Astrocyte of the cerebellum (primary cell): ENCODE measurements around the gene FBXL19.
A peak's percentile ranks its signal among the peaks of the same experiment; 100 is the strongest.

ENCODE experiments used
- DNase-seq: peaks from one replicate; pipeline ENCODE4 v3.0.0-alpha.2; 2011; ENCODE audit warnings: low read depth
- H3K4me3 ChIP-seq: 2 replicates; pipeline ENCODE4 v1.5.1; 2011; ENCODE audit warnings: mild to moderate bottlenecking, low read depth, low read length, moderate library complexity
- CTCF ChIP-seq: IDR thresholded peaks from 2 replicates; pipeline ENCODE4 v1.5.1; 2012; ENCODE audit warnings: low read length, low read depth, moderate library complexity, mild to moderate bottlenecking; ENCODE audit errors: missing control alignments
- in situ Hi-C: cut with HindIII; loops from 2 replicates; pipeline ENCODE4 v1.10.0; 2017; ENCODE audit warnings: low sequenced_read_pairs

FBXL19 gene

GRCh38 chr16:30912794-30913412, 10.5 kb upstream of the FBXL19 start:
- no peak for DNase-seq
- no peak for TF ChIP-seq CTCF
- H3K4me3 ChIP-seq: no peak overlapping the region
- in situ Hi-C loops: no loop called here

GRCh38 chr16:30914830-30915229, 8.5 kb upstream of the FBXL19 start:
- TF ChIP-seq CTCF: no peak
- no peak for DNase-seq
- in situ Hi-C loops: no loop called here
- no peak overlapping the region for H3K4me3 ChIP-seq

GRCh38 chr16:30918614-30919013, 4.8 kb upstream of the FBXL19 start:
- no peak for TF ChIP-seq CTCF
- DNase-seq: no peak
- in situ Hi-C loops: no loop called here
- no peak overlapping the region for H3K4me3 ChIP-seq

GRCh38 chr16:30920891-30921290, 2.5 kb upstream of the FBXL19 start:
- no peak for DNase-seq
- no peak overlapping the region for H3K4me3 ChIP-seq
- in situ Hi-C loops: no loop called here
- no peak for TF ChIP-seq CTCF

- H3K4me3 ChIP-seq: peak overlapping the region; percentile 62
- no peak for TF ChIP-seq CTCF
- in situ Hi-C loops: no loop called here
Observed at GRCh38 chr16:30921459-30921747, 2.0 kb upstream of the FBXL19 start.

GRCh38 chr16:30921748-30922419, 1.5 kb upstream of the FBXL19 start:
- H3K4me3 ChIP-seq: peak overlapping the region; percentile 62
- in situ Hi-C loops: no loop called here
- peak; percentile 85 for DNase-seq
- peak; percentile 90 for TF ChIP-seq CTCF

More at GRCh38 chr16:30921459-30921747, 2.0 kb upstream of the FBXL19 start:
- no peak for DNase-seq
